Mucosa of stomach (tissue), 1 donor: ENCODE data around the gene STXBP3.

Experiments used
- H3K27me3 ChIP-seq: one replicate; pipeline ENCODE4 v1.7.0; 2013; ENCODE audit warnings: mild to moderate bottlenecking, low read length; ENCODE audit not compliant: control insufficient read depth, insufficient read depth
- H3K36me3 ChIP-seq: one replicate; pipeline ENCODE4 v1.7.0; 2013; ENCODE audit warnings: low read length; ENCODE audit not compliant: control insufficient read depth, insufficient read depth
- H3K4me1 ChIP-seq: one replicate; pipeline ENCODE4 v1.7.0; 2013; ENCODE audit warnings: mild to moderate bottlenecking, low read length; ENCODE audit not compliant: control insufficient read depth, insufficient read depth
- H3K4me3 ChIP-seq: one replicate; pipeline ENCODE4 v1.7.0; 2013; ENCODE audit warnings: low read length
- H3K9ac ChIP-seq: one replicate; pipeline ENCODE4 v1.7.0; 2013; ENCODE audit warnings: mild to moderate bottlenecking, low read length, moderate library complexity
- H3K9me3 ChIP-seq: one replicate; pipeline ENCODE4 v1.7.0; 2013; ENCODE audit warnings: mild to moderate bottlenecking, low read length, moderate library complexity; ENCODE audit not compliant: control insufficient read depth
- donor health status: Pancreatic carcinoma.

The STXBP3 gene

GRCh38 chr1:108745980-108746381 lies 493 bp upstream of the STXBP3 start:
- Histone ChIP-seq H3K9me3 (no peaks in the 10 kb centered on the region), H3K4me1 (peaks cover 8% of the 10 kb centered on the region), H3K27me3 (no peaks in the 10 kb centered on the region), H3K4me3 (no peak overlapping the region), H3K36me3 (no peaks in the 10 kb centered on the region), H3K9ac (peak overlapping the region; percentile 94)

GRCh38 chr1:108747171-108747850 lies 837 bp downstream of the STXBP3 start:
- Histone ChIP-seq H3K36me3 (no peaks in the 10 kb centered on the region), H3K27me3 (no peaks in the 10 kb centered on the region), H3K4me1 (peaks cover 8% of the 10 kb centered on the region), H3K9me3 (no peaks in the 10 kb centered on the region), H3K4me3 (peak overlapping the region; percentile 88), H3K9ac (peak overlapping the region; percentile 94)

DNA sequence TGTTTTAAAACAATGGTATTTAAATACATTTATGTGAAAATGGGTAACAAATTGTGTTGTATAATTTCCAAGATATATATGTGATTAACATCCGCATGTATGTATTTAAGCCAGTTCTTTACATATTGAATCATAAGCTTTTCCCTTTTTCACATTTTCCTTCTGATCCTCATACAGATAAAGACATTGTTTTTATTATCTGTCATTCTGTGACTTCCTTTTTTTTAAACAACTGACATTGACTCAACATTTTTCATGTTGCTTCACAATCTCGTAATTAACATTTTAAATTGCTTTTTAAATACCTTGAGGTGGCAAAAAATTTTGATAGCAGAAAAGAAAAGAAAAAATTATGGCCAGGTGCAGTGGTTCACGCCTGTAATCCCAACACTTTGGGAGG lies 1.4 kb downstream of the STXBP3 start:
- H3K27me3 ChIP-seq: no peaks in the 10 kb centered on the region
- no peak overlapping the region for H3K9ac ChIP-seq
- H3K4me1 ChIP-seq: peaks cover 8% of the 10 kb centered on the region
- H3K4me3 ChIP-seq: no peak overlapping the region
- no peaks in the 10 kb centered on the region for H3K9me3 ChIP-seq
- no peaks in the 10 kb centered on the region for H3K36me3 ChIP-seq

GRCh38 chr1:108749081-108749480 lies 2.6 kb downstream of the STXBP3 start:
- H3K36me3 ChIP-seq: no peaks in the 10 kb centered on the region
- H3K9me3 ChIP-seq: no peaks in the 10 kb centered on the region
- no peak overlapping the region for H3K4me3 ChIP-seq
- H3K27me3 ChIP-seq: no peaks in the 10 kb centered on the region
- H3K9ac ChIP-seq: no peak overlapping the region
- peaks cover 8% of the 10 kb centered on the region for H3K4me1 ChIP-seq

DNA sequence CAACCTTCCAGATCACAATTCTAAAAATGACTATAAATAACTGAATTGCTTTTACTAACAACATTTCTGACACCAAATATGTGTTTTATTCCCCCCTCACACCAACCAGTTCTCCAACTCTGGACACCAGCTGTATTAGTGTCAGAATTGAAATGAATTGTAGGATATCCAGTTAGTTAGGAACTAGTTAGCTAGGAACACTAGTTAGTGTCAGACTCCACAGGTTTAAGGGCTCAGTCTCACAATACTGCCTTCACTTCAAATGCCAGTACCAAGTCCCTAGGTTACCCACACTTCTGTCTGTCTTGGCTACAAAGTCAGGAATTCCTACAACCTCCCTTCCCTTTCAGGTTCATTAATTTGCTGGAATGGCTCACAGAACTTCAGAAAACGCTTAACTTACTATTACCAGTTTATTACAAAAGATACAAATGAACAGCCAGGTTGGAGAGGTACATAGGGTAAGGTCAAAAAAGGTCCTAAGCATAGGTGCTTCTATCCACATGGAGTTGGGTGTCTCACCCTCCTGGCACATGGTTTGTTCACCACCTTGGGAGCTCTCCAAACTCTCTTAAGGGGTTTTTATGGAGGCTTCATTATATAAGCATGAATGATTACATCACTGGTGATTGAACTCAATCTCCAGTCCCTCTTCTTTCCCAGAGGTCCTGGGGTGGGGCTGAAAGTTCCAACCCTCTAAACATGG lies 4.2 kb downstream of the STXBP3 start:
- Histone ChIP-seq H3K9me3 (no peaks in the 10 kb centered on the region), H3K27me3 (no peaks in the 10 kb centered on the region), H3K9ac (no peak overlapping the region), H3K36me3 (no peaks in the 10 kb centered on the region), H3K4me1 (peaks cover 8% of the 10 kb centered on the region), H3K4me3 (no peak overlapping the region)

GRCh38 chr1:108753363-108753762 lies 6.9 kb downstream of the STXBP3 start:
- Histone ChIP-seq H3K4me3 (no peak overlapping the region), H3K9me3 (no peaks in the 10 kb centered on the region), H3K27me3 (no peaks in the 10 kb centered on the region), H3K4me1 (peaks cover 4% of the 10 kb centered on the region), H3K36me3 (no peaks in the 10 kb centered on the region), H3K9ac (no peak overlapping the region)

GRCh38 chr1:108758796-108759195 lies 12.3 kb downstream of the STXBP3 start:
- Histone ChIP-seq H3K27me3 (no peaks in the 10 kb centered on the region), H3K36me3 (no peaks in the 10 kb centered on the region)

GRCh38 chr1:108767115-108767514 lies 20.6 kb downstream of the STXBP3 start:
- no peaks in the 10 kb centered on the region for H3K36me3 ChIP-seq
- no peak overlapping the region for H3K9ac ChIP-seq
- H3K4me3 ChIP-seq: no peak overlapping the region
- H3K27me3 ChIP-seq: no peaks in the 10 kb centered on the region
- no peaks in the 10 kb centered on the region for H3K4me1 ChIP-seq
- no peaks in the 10 kb centered on the region for H3K9me3 ChIP-seq

More at GRCh38 chr1:108758796-108759195, 12.3 kb downstream of the STXBP3 start:
- Histone ChIP-seq H3K9ac (no peak overlapping the region), H3K4me1 (no peaks in the 10 kb centered on the region), H3K4me3 (no peak overlapping the region), H3K9me3 (no peaks in the 10 kb centered on the region)

GRCh38 chr1:108767708-108768107 lies 21.2 kb downstream of the STXBP3 start:
- Histone ChIP-seq H3K9me3 (no peaks in the 10 kb centered on the region), H3K9ac (no peak overlapping the region), H3K27me3 (no peaks in the 10 kb centered on the region), H3K4me3 (no peak overlapping the region), H3K36me3 (no peaks in the 10 kb centered on the region), H3K4me1 (no peaks in the 10 kb centered on the region)

DNA sequence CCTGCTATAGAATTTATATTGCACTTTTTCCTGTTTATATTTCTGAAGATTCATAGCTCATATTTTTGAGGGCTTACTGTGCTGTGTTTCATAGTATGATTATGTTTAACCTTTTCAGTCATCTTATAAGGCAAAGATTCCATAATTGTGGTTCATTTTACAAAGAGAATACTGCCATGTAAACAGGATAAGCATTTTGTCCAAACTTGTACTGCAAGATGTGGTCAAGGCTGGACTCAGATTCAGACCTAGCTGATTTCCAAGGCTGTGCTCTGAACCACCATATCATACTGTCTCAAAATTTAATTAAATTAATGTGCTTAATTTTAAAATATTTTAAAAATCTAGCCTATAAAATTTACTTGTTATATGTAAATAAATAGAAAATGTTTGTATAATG lies 31.4 kb downstream of the STXBP3 start:
- Histone ChIP-seq H3K4me3 (no peak overlapping the region), H3K27me3 (no peaks in the 10 kb centered on the region), H3K4me1 (no peaks in the 10 kb centered on the region), H3K36me3 (no peaks in the 10 kb centered on the region), H3K9ac (no peak overlapping the region), H3K9me3 (no peaks in the 10 kb centered on the region)

DNA sequence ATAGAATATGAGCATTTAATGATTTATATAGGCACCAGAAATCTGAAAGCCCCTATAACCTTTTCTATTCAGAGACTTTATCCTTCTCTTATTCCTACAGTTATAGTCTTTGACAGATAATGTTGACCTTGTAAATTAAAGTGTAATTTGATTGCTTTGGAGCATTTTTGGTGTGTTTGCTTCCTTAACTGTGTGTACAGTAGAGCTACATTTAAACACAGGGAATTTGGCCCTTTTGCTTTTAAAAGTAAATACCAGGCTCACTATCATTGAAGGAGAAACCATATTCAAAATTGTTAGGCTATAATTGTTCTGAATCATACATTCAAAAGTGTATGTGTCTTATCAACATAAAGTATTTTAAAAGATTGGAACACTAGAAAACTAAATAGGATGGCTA lies 33.0 kb downstream of the STXBP3 start:
- Histone ChIP-seq H3K27me3 (no peaks in the 10 kb centered on the region), H3K9ac (no peak overlapping the region), H3K36me3 (no peaks in the 10 kb centered on the region), H3K9me3 (no peaks in the 10 kb centered on the region), H3K4me3 (no peak overlapping the region), H3K4me1 (no peaks in the 10 kb centered on the region)

GRCh38 chr1:108780937-108781574 lies 34.6 kb downstream of the STXBP3 start:
- no peaks in the 10 kb centered on the region for H3K4me1 ChIP-seq
- peaks cover 7% of the 10 kb centered on the region for H3K36me3 ChIP-seq
- no peaks in the 10 kb centered on the region for H3K9me3 ChIP-seq
- no peak overlapping the region for H3K9ac ChIP-seq
- no peak overlapping the region for H3K4me3 ChIP-seq
- no peaks in the 10 kb centered on the region for H3K27me3 ChIP-seq
